K562 (cell line): ENCODE measurements around the gene ZFYVE27. TPM values are rescaled to one million over a fixed set of nuclear protein-coding genes. Genes with fewer than 3 reads are reported as not detected.

Experiments
- ATAC-seq: fragments of 200-7000 bp; cut with Tn5 transposase; 3 replicates; pipeline ENCODE4 v1.9.1; 2020; ENCODE audit warnings: moderate library complexity
- BruUV-seq: library from RNA; stranded (reverse); fragments of 400-500 nt; replicated peaks from 2 replicates; lab custom pipeline; 2021; lab: Mats Ljungman, UMichigan
- CTCF ChIA-PET: fragments of 300-600 bp; formaldehyde crosslinking; extraction: SDS; loops from one replicate; lab custom pipeline; 2021; ENCODE audit warnings: low intra/inter-chr PET ratio; lab: Yijun Ruan, JAX
- POLR2A ChIA-PET: fragments of 300-600, 350-650 bp; sonication (Branson Sonifier 250); formaldehyde crosslinking; extraction: SDS; loops from one replicate; lab custom pipeline; 2021; ENCODE audit warnings: antibody characterized with exemption, inconsistent platforms; lab: Yijun Ruan, JAX
- DNase-seq, 4 experiments: peaks; one replicate each; pipeline versions ENCODE4 v3.0.0 to v3.0.0-alpha.2; 2011 to 2018; ENCODE audit warnings: low spot score in 3 of 4, mixed read lengths in 3 of 4; ENCODE audit errors: extremely low read depth in 1 of 4
- FAIRE-seq: peaks from 2 replicates; lab custom pipeline; 2011; peaks lifted over from hg19 to GRCh38; lab: Jason Lieb, UNC
- H2AFZ ChIP-seq: 2 replicates; pipeline ENCODE4 v1.6.0; 2011; ENCODE audit warnings: low read depth, low read length, control low read depth, inconsistent platforms
- H3K27ac ChIP-seq: fragments of 200-600 bp; 3 replicates; pipeline ENCODE4 v1.8.0; 2011; ENCODE audit warnings: low read depth, mild to moderate bottlenecking, control low read depth, inconsistent platforms, low read length, moderate library complexity, mixed read lengths; ENCODE audit errors: extremely low read depth
- H3K27me3 ChIP-seq, 2 experiments: fragments of 300-600 bp in 1 of 2; 2 replicates in 1 of 2; 3 replicates in 1 of 2; pipeline versions ENCODE4 v1.6.0 to v1.8.0; 2011; ENCODE audit warnings: inconsistent platforms in 2 of 2, low read length in 2 of 2, mild to moderate bottlenecking in 1 of 2, mixed read lengths in 1 of 2, moderate library complexity in 1 of 2; ENCODE audit not compliant: control insufficient read depth in 2 of 2, insufficient read depth in 2 of 2
- H3K36me3 ChIP-seq: fragments of 300-600 bp; 3 replicates; pipeline ENCODE4 v1.8.0; 2011; ENCODE audit warnings: mild to moderate bottlenecking, low read length, inconsistent platforms; ENCODE audit not compliant: control insufficient read depth, insufficient read depth
- H3K4me1 ChIP-seq, 2 experiments: fragments of 200-600 bp in 1 of 2; replicated peaks in 1 of 2; 2 replicates in 1 of 2; 3 replicates in 1 of 2; pipeline versions ENCODE4 v1.5.1 to v1.8.0; 2011; ENCODE audit warnings: inconsistent platforms in 2 of 2, low read length in 2 of 2, mild to moderate bottlenecking in 1 of 2, mixed read lengths in 1 of 2, moderate library complexity in 1 of 2; ENCODE audit not compliant: control insufficient read depth in 2 of 2, insufficient read depth in 2 of 2
- H3K4me2 ChIP-seq: 2 replicates; pipeline ENCODE4 v1.6.1; 2011; ENCODE audit warnings: low read length, control low read depth, inconsistent platforms, mixed read lengths; ENCODE audit not compliant: insufficient read depth
- H3K4me3 ChIP-seq: fragments of 200-600 bp; sonication (generic), shearing (Covaris generic); 2 replicates; pipeline ENCODE4 v1.5.1; 2016; ENCODE audit warnings: control low read depth, inconsistent platforms
- H3K79me2 ChIP-seq: fragments of 200-600 bp; 3 replicates; pipeline ENCODE4 v1.8.0; 2011; ENCODE audit warnings: low read length, inconsistent platforms; ENCODE audit not compliant: control insufficient read depth, insufficient read depth
- H3K9ac ChIP-seq, 2 experiments: 2 replicates each; pipeline versions ENCODE4 v1.6.0 to v1.6.1; 2011; ENCODE audit warnings: low read depth in 2 of 2, low read length in 2 of 2, control low read depth in 1 of 2, inconsistent platforms in 1 of 2, mild to moderate bottlenecking in 1 of 2, mixed read lengths in 1 of 2; ENCODE audit not compliant: insufficient read depth in 1 of 2
- H3K9me1 ChIP-seq: one replicate; pipeline ENCODE4 v1.6.0; 2011; ENCODE audit warnings: inconsistent platforms, mild to moderate bottlenecking, low read length, moderate library complexity; ENCODE audit not compliant: control insufficient read depth, insufficient read depth
- H3K9me3 ChIP-seq: replicated peaks from 2 replicates; pipeline ENCODE4 v1.5.1; 2011; ENCODE audit warnings: low read depth, low read length, inconsistent platforms; ENCODE audit not compliant: control insufficient read depth, insufficient read depth
- H4K20me1 ChIP-seq: replicated peaks from 2 replicates; pipeline ENCODE4 v1.6.1; 2011; ENCODE audit warnings: low read length, inconsistent platforms, mixed read lengths; ENCODE audit not compliant: control insufficient read depth, insufficient read depth
- CHD1 ChIP-seq: fragments of 200-600 bp; sonication (generic); IDR thresholded peaks from one replicate; pipeline ENCODE4 v1.6.1; 2012; ENCODE audit warnings: mild to moderate bottlenecking, moderate library complexity, low read length, inconsistent platforms
- FOXK2 ChIP-seq, 2 experiments: fragments of 450-650 bp; IDR thresholded peaks in 1 of 2; conservative IDR thresholded peaks in 1 of 2; 2 replicates each; pipeline ENCODE4 v1.6.1; 2016; ENCODE audit warnings: low read depth in 2 of 2, mild to moderate bottlenecking in 1 of 2
- NCOA4 ChIP-seq: fragments of 450-650 bp; IDR thresholded peaks from 2 replicates; pipeline ENCODE4 v1.6.1; 2018; ENCODE audit warnings: mild to moderate bottlenecking; ENCODE audit not compliant: partially characterized antibody
- OTX1 ChIP-seq: fragments of 450-650 bp; formaldehyde crosslinking; IDR thresholded peaks from 2 replicates; pipeline ENCODE4 v1.4.0; 2022; ENCODE audit warnings: mild to moderate bottlenecking
- PCBP2 ChIP-seq: fragments of 200-400 bp; formaldehyde crosslinking; IDR thresholded peaks from 2 replicates; pipeline ENCODE4 v1.6.1; 2018; ENCODE audit warnings: low read length, low read depth, mild to moderate bottlenecking, moderate library complexity; ENCODE audit not compliant: poor library complexity, severe bottlenecking
- POLR2AphosphoS2 ChIP-seq: IDR thresholded peaks from 2 replicates; pipeline ENCODE4 v1.6.1; 2012; ENCODE audit warnings: low read length, improper control_type of control experiment
- PURB ChIP-seq: sonication (generic); formaldehyde crosslinking; IDR thresholded peaks from 2 replicates; pipeline ENCODE4 v1.9.0; 2021; ENCODE audit warnings: low read depth, mild to moderate bottlenecking, missing genetic modification reagents
- RFX5 ChIP-seq: IDR thresholded peaks from 2 replicates; pipeline ENCODE4 v1.6.1; 2011; ENCODE audit warnings: low read depth, mild to moderate bottlenecking, improper control_type of control experiment, low read length
- SRF ChIP-seq, 2 experiments: fragments of 250-450, 450-650 bp in 1 of 2; sonication (Bioruptor Pico) in 1 of 2; sonication (generic) in 1 of 2; formaldehyde crosslinking; IDR thresholded peaks; 2 replicates each; pipeline versions ENCODE4 v1.5.0 to v1.5.1; 2020 to 2022; ENCODE audit warnings: mild to moderate bottlenecking in 1 of 2, missing genetic modification reagents in 1 of 2
- TEAD4 ChIP-seq, 2 experiments: sonication (generic) in 1 of 2; formaldehyde crosslinking in 1 of 2; IDR thresholded peaks; 2 replicates each; pipeline versions ENCODE4 v1.6.1 to v1.8.0; 2012 to 2022; ENCODE audit warnings: borderline replicate concordance in 1 of 2, inconsistent platforms in 1 of 2, low read length in 1 of 2, mild to moderate bottlenecking in 1 of 2, missing genetic modification reagents in 1 of 2
- XRCC4 ChIP-seq: IDR thresholded peaks from one replicate; pipeline ENCODE4 v1.6.1; 2011; ENCODE audit not compliant: insufficient read depth, insufficient read length; ENCODE audit errors: extremely low read depth
- ZNF239 ChIP-seq: fragments of 250-450 bp; sonication (Bioruptor Pico); IDR thresholded peaks from 2 replicates; pipeline ENCODE4 v1.4.0; 2020; ENCODE audit warnings: mild to moderate bottlenecking
- ZNF586 ChIP-seq: fragments of 450-650 bp; formaldehyde crosslinking; conservative IDR thresholded peaks from 2 replicates; pipeline ENCODE4 v1.4.0; 2020; ENCODE audit warnings: mild to moderate bottlenecking, moderate library complexity
- ZNF668 ChIP-seq: fragments of 250-450 bp; sonication (Bioruptor Pico); IDR thresholded peaks from 2 replicates; pipeline ENCODE4 v1.8.0; 2022; ENCODE audit warnings: mild to moderate bottlenecking, inconsistent platforms
- ZNF75A ChIP-seq: fragments of 450-650 bp; formaldehyde crosslinking; IDR thresholded peaks from 2 replicates; pipeline ENCODE4 v1.4.0; 2020; ENCODE audit warnings: mild to moderate bottlenecking
- ZNF780A ChIP-seq: fragments of 250-450 bp; sonication (Bioruptor Pico); IDR thresholded peaks from 2 replicates; pipeline ENCODE4 v1.5.0; 2021; ENCODE audit warnings: mild to moderate bottlenecking
- WGBS: fragments of 100-300 bp; shearing (Covaris generic); methylation state at CpG from one replicate; pipeline ENCODE4 v1.1.6; 2016; ENCODE audit warnings: low coverage, mixed read lengths; ENCODE audit not compliant: insufficient coverage; ENCODE audit errors: missing lambda C conversion rate; 5-methylcytosine and 5-hydroxymethylcytosine counted together
- in situ Hi-C: fragments of 300-500 bp; cut with MboI; formaldehyde crosslinking; loops from 4 replicates; pipeline ENCODE4 v1.15.0; 2018; ENCODE audit warnings: inconsistent platforms, mixed read lengths
- intact Hi-C: fragments of 100-400 bp; cut with micrococcal nuclease; formaldehyde crosslinking; loops from 2 replicates; pipeline ENCODE4 v1.14.2; 2022
- polyA plus RNA-seq, 8 experiments: library from polyadenylated mRNA; depleted of rRNA in 4 of 8; stranded (reverse) in 5 of 8; unstranded in 3 of 8; fragments of >200 nt; fragmentation: Nextera tagmentation in 2 of 8; fragmentation: Illumina TruSeq in 1 of 8; extraction: Ambion mirVana in 2 of 8; extraction: Trizol in 1 of 8; gene quantifications; 2 replicates each; pipeline versions ENCODE4 v1.2.1 to v1.2.3, GENCODE V29; 2011 to 2014; ENCODE audit warnings: inconsistent platforms in 1 of 8, missing spikeins in 1 of 8
- total RNA-seq, 7 experiments: library from RNA; depleted of rRNA in 6 of 7; stranded (reverse); fragments of >200 nt in 6 of 7; fragmentation: Illumina TruSeq in 2 of 7; extraction: Trizol in 2 of 7; gene quantifications; 2 replicates each; pipeline versions ENCODE4 v1.2.1 to v1.2.3, GENCODE V29; 2011 to 2021; ENCODE audit warnings: low replicate concordance in 1 of 7
- TF ChIP-seq, protein P1 (sequence below): sonication (generic); formaldehyde crosslinking; IDR thresholded peaks from 2 replicates; pipeline ENCODE4 v1.8.1; 2023; ENCODE audit warnings: mild to moderate bottlenecking, missing genetic modification reagents
- TF ChIP-seq, protein P2 (sequence below): fragments of 450-650 bp; formaldehyde crosslinking; IDR thresholded peaks from 2 replicates; pipeline ENCODE4 v1.4.0; 2020; ENCODE audit warnings: mild to moderate bottlenecking

ZFYVE27 gene
- total and polyA plus RNA-seq, 9 of the 15 experiments (the other 6 are each of a cell fraction or from before 2014, with no cell fraction given) = 0.81 to 21.9 (median 15.3) TPM

- 90% methylated on average over 6 of the region's 6 CpGs for WGBS
- Histone ChIP-seq H3K4me2 (no peak overlapping the region), H3K79me2 (no peaks in the 10 kb centered on the region), H4K20me1 (no peaks in the 10 kb centered on the region; the same call in 1 of the 2 replicates), H3K9ac (no peak overlapping the region), H3K27me3 (no peaks in the 10 kb centered on the region), H3K4me3 (no peak overlapping the region), H3K9me1 (no peaks in the 10 kb centered on the region), H3K27ac (no peak overlapping the region), H3K4me1 (no peaks in the 10 kb centered on the region), H3K36me3 (peaks cover 82% of the 10 kb centered on the region), H3K9me3 (no peaks in the 10 kb centered on the region), H2AFZ (no peak overlapping the region)
- in situ Hi-C loops (loop anchor here (25.0 kb wide), 1 partner anchor 107 kb away; no protein-coding TSS in a partner anchor), intact Hi-C loops (no loop called here)
- CTCF ChIA-PET = no interaction called here
- no peak for ATAC-seq
- POLR2A ChIA-PET = interaction anchor here (0.5 to 1.6 kb wide), 4 partner anchors 12 to 278 kb away, joined by 3 to 8 read pairs (median 3); no protein-coding TSS in a partner anchor
- no peak for DNase-seq
- FAIRE-seq = no peak
- BruUV-seq = no TSS peak
- TF ChIP-seq ZNF239 (no peak), NCOA4 (no peak), RFX5 (no peak), ZNF780A (no peak), POLR2AphosphoS2 (no peak), ZNF586 (CRISPR knock-in tag) (no peak), PCBP2 (no peak), PURB (CRISPR knock-in tag) (no peak), FOXK2 (conservative IDR thresholded peaks at IDR 0.05 in 1 of 2, IDR thresholded peaks at IDR 0.05 in 1 of 2; ENCODE audit: low read depth in 2 of 2) (no peak), ZNF668 (CRISPR knock-in tag) (no peak), CHD1 (no peak), SRF (CRISPR knock-in tag; IDR thresholded peaks at IDR 0.05) (no peak), TEAD4 (IDR thresholded peaks at IDR 0.05; ENCODE audit: low read length) (no peak), TEAD4 (CRISPR knock-in tag; IDR thresholded peaks at IDR 0.05; ENCODE audit: borderline replicate concordance) (no peak), ZNF75A (no peak), XRCC4 (no peak), OTX1 (CRISPR knock-in tag) (no peak)
- TF ChIP-seq, protein P1, sequence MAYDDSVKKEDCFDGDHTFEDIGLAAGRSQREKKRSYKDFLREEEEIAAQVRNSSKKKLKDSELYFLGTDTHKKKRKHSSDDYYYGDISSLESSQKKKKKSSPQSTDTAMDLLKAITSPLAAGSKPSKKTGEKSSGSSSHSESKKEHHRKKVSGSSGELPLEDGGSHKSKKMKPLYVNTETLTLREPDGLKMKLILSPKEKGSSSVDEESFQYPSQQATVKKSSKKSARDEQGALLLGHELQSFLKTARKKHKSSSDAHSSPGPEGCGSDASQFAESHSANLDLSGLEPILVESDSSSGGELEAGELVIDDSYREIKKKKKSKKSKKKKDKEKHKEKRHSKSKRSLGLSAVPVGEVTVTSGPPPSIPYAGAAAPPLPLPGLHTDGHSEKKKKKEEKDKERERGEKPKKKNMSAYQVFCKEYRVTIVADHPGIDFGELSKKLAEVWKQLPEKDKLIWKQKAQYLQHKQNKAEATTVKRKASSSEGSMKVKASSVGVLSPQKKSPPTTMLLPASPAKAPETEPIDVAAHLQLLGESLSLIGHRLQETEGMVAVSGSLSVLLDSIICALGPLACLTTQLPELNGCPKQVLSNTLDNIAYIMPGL = no peak
- TF ChIP-seq, protein P2, sequence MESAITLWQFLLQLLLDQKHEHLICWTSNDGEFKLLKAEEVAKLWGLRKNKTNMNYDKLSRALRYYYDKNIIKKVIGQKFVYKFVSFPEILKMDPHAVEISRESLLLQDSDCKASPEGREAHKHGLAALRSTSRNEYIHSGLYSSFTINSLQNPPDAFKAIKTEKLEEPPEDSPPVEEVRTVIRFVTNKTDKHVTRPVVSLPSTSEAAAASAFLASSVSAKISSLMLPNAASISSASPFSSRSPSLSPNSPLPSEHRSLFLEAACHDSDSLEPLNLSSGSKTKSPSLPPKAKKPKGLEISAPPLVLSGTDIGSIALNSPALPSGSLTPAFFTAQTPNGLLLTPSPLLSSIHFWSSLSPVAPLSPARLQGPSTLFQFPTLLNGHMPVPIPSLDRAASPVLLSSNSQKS = no peak
Measured at GRCh38 chr10:97755718-97756117, 18.8 kb downstream of the ZFYVE27 start.
